HL-60 (cell line): ENCODE data around the gene BRD4.

Source experiments
- CTCF ChIP-seq: IDR thresholded peaks from one replicate; pipeline ENCODE4 v1.5.1; 2011; ENCODE audit warnings: low read length, control low read depth, inconsistent platforms; ENCODE audit not compliant: insufficient read depth
- GABPA ChIP-seq: IDR thresholded peaks from 2 replicates; pipeline ENCODE4 v1.6.1; 2012; ENCODE audit warnings: low read depth
- POLR2AphosphoS5 ChIP-seq: IDR thresholded peaks from 2 replicates; pipeline ENCODE4 v1.6.1; 2012; ENCODE audit warnings: low read depth

- no peak for TF ChIP-seq CTCF
- no peak for TF ChIP-seq POLR2AphosphoS5
- no peak for TF ChIP-seq GABPA
Measured at GRCh38 chr19:15305582-15306334, 26.6 kb downstream of the BRD4 start.
